ENCODE data around the gene KCNQ1.

KCNQ1 gene

GRCh38 chr11:2761131-2762030, 316.6 kb downstream of the KCNQ1 start:
- no peak overlapping the region for H3K27ac ChIP-seq
- H3K36me3 ChIP-seq, result no peaks in the 10 kb centered on the region
- peaks cover 2% of the 10 kb centered on the region for H3K9me3 ChIP-seq (ENCODE audit: severe bottlenecking)
- no peak overlapping the region for H3K4me3 ChIP-seq (ENCODE audit: low read depth, low read length)
- TF ChIP-seq CTCF (IDR thresholded peaks at IDR 0.05; ENCODE audit: low read depth, low read length), result no peak
- no peaks in the 10 kb centered on the region for H3K27me3 ChIP-seq (ENCODE audit: insufficient read depth, low read depth, severe bottlenecking)
- DNase-seq, result peak; percentile 2

- H3K36me3 ChIP-seq, result no peaks in the 10 kb centered on the region
- TF ChIP-seq CTCF (IDR thresholded peaks at IDR 0.05; ENCODE audit: low read depth, low read length), result no peak
- H3K4me3 ChIP-seq (ENCODE audit: low read depth, low read length), result no peak overlapping the region
- no peaks in the 10 kb centered on the region for H3K9me3 ChIP-seq (ENCODE audit: severe bottlenecking)
- H3K27ac ChIP-seq, result no peak overlapping the region
- DNase-seq, result no peak
- H3K27me3 ChIP-seq (ENCODE audit: insufficient read depth, low read depth, severe bottlenecking), result no peaks in the 10 kb centered on the region
Measured at GRCh38 chr11:2762031-2762380, 317.2 kb downstream of the KCNQ1 start.

GRCh38 chr11:2762451-2762850, 317.6 kb downstream of the KCNQ1 start:
- no peak for DNase-seq
- TF ChIP-seq CTCF (IDR thresholded peaks at IDR 0.05; ENCODE audit: low read depth, low read length), result no peak
- Histone ChIP-seq H3K9me3 (ENCODE audit: severe bottlenecking) (no peaks in the 10 kb centered on the region), H3K4me3 (ENCODE audit: low read depth, low read length) (no peak overlapping the region), H3K27ac (no peak overlapping the region), H3K36me3 (no peaks in the 10 kb centered on the region), H3K27me3 (ENCODE audit: insufficient read depth, low read depth, severe bottlenecking) (no peaks in the 10 kb centered on the region)

- no peaks in the 10 kb centered on the region for H3K36me3 ChIP-seq
- no peak overlapping the region for H3K27ac ChIP-seq
- TF ChIP-seq CTCF (IDR thresholded peaks at IDR 0.05; ENCODE audit: low read depth, low read length), result no peak
- no peaks in the 10 kb centered on the region for H3K27me3 ChIP-seq (ENCODE audit: insufficient read depth, low read depth, severe bottlenecking)
- no peak overlapping the region for H3K4me3 ChIP-seq (ENCODE audit: low read depth, low read length)
- H3K9me3 ChIP-seq (ENCODE audit: severe bottlenecking), result no peaks in the 10 kb centered on the region
- DNase-seq, result no peak
Measured at GRCh38 chr11:2763984-2764383, 319.2 kb downstream of the KCNQ1 start.

- no peak for DNase-seq
- Histone ChIP-seq H3K27me3 (ENCODE audit: insufficient read depth, low read depth, severe bottlenecking) (no peaks in the 10 kb centered on the region), H3K36me3 (no peaks in the 10 kb centered on the region), H3K9me3 (ENCODE audit: severe bottlenecking) (no peaks in the 10 kb centered on the region), H3K4me3 (ENCODE audit: low read depth, low read length) (no peak overlapping the region), H3K27ac (no peak overlapping the region)
- no peak for TF ChIP-seq CTCF (IDR thresholded peaks at IDR 0.05; ENCODE audit: low read depth, low read length)
Measured at GRCh38 chr11:2765491-2765890, 320.7 kb downstream of the KCNQ1 start.

- H3K36me3 ChIP-seq, result no peaks in the 10 kb centered on the region
- no peak overlapping the region for H3K27ac ChIP-seq
- DNase-seq, result no peak
- H3K4me3 ChIP-seq (ENCODE audit: low read depth, low read length), result no peak overlapping the region
- H3K9me3 ChIP-seq (ENCODE audit: severe bottlenecking), result no peaks in the 10 kb centered on the region
- H3K27me3 ChIP-seq (ENCODE audit: insufficient read depth, low read depth, severe bottlenecking), result no peaks in the 10 kb centered on the region
- no peak for TF ChIP-seq CTCF (IDR thresholded peaks at IDR 0.05; ENCODE audit: low read depth, low read length)
Measured at GRCh38 chr11:2766166-2766565, 321.4 kb downstream of the KCNQ1 start.
